Measurements from ENCODE around the gene RARA. TPM values are rescaled to one million over a fixed set of nuclear protein-coding genes. Genes with fewer than 3 reads are reported as not detected.

RARA gene
- polyA plus RNA-seq, 3 donors = 14.9 to 63.9 (median 29.4) TPM

DNA sequence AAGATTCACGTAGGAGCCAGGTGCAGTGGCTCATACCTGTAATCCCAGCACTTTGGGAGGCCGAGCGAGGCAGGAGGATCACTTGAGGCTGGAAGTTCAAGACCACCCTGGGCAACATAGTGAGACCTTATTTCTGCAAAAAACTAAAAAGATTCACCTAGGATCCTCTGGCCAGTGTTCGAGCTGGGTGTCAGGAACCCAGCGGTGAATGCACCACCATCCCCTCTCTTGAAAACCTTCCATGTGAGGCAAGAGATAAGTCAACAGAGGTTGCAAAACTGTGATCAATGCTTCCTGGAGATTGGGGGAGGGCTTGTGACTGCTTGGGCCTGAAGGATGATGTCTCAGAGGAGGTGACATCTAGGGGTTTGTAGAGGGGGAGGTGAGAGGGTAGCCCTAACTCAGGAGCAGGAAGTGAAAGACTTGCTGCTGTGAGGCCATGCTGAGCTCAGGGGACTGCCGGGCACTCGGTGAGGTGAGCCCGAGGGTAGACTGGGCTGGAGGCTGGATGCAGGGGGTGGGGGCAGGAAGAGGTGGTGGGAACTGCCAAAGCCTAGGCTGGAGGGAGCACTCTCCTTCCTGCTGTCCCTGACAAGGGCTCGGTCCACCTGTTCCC is 43.9 kb downstream of the RARA start:
- Mint-ChIP-seq H3K36me3 (peaks cover 75 to 90% of the 10 kb centered on the region in 2 donors), H3K27me3 (ENCODE audit: low read depth in 3 of 3) (peaks cover 0 to 1% (median 0%) of the 10 kb centered on the region in 3 donors), H3K4me3 (no peak overlapping the region), H3K4me1 (peaks cover 48% of the 10 kb centered on the region), H3K27ac (peak overlapping the region in 6 of 7 donors; percentile 51 to 85 (median 71)), H3K9me3 (no peaks in the 10 kb centered on the region)
- Histone ChIP-seq H3K9ac (ENCODE audit: insufficient read depth, low read length, poor library complexity, severe bottlenecking) (no peak overlapping the region), H3K79me2 (ENCODE audit: insufficient read depth, low read length) (peaks cover 36% of the 10 kb centered on the region), H3K36me3 (replicated peaks in 1 of 2; ENCODE audit: control insufficient read depth in 1 of 2, insufficient read depth in 2 of 2, low read length in 2 of 2) (peaks cover 82 to 93% of the 10 kb centered on the region in 2 donors), H3K4me1 (ENCODE audit: control insufficient read depth in 1 of 2, insufficient read depth in 2 of 2, low read length in 2 of 2) (peaks cover 13 to 48% of the 10 kb centered on the region in 2 donors), H3K9me3 (replicated peaks in 1 of 2; ENCODE audit: control insufficient read depth in 1 of 2, insufficient read depth in 1 of 2, low read length in 2 of 2) (no peaks in the 10 kb centered on the region), H4K20me1 (ENCODE audit: insufficient read depth, low read length) (peaks cover 98% of the 10 kb centered on the region), H3K4me3 (replicated peaks in 1 of 3; ENCODE audit: low read depth in 2 of 3, low read length in 3 of 3) (no peak overlapping the region), H3K27me3 (ENCODE audit: control insufficient read depth in 2 of 2, insufficient read depth in 2 of 2, low read length in 2 of 2) (no peaks in the 10 kb centered on the region), H3K27ac (ENCODE audit: low read depth in 1 of 2, low read length in 2 of 2) (peak overlapping the region in 1 of 2 donors; percentile 11), H2AFZ (ENCODE audit: insufficient read depth, low read depth, low read length, poor library complexity, severe bottlenecking) (no peak overlapping the region), H3K4me2 (replicated peaks; ENCODE audit: extremely low read depth, low read length, poor library complexity, severe bottlenecking) (no peak overlapping the region)
- 50% methylated on average over 6 of the region's 9 CpGs for WGBS (ENCODE audit: insufficient coverage)
- DNase-seq = peak; percentile 42 to 76 (median 47)
- TF ChIP-seq, protein P1, sequence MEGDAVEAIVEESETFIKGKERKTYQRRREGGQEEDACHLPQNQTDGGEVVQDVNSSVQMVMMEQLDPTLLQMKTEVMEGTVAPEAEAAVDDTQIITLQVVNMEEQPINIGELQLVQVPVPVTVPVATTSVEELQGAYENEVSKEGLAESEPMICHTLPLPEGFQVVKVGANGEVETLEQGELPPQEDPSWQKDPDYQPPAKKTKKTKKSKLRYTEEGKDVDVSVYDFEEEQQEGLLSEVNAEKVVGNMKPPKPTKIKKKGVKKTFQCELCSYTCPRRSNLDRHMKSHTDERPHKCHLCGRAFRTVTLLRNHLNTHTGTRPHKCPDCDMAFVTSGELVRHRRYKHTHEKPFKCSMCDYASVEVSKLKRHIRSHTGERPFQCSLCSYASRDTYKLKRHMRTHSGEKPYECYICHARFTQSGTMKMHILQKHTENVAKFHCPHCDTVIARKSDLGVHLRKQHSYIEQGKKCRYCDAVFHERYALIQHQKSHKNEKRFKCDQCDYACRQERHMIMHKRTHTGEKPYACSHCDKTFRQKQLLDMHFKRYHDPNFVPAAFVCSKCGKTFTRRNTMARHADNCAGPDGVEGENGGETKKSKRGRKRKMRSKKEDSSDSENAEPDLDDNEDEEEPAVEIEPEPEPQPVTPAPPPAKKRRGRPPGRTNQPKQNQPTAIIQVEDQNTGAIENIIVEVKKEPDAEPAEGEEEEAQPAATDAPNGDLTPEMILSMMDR (IDR thresholded peaks at IDR 0.05) = no peak
- intact Hi-C loops (cut with micrococcal nuclease) = loop anchor here in 1 of 2 donors (2.0 kb wide), 1 partner anchor 40 kb away; no protein-coding TSS in a partner anchor

DNA sequence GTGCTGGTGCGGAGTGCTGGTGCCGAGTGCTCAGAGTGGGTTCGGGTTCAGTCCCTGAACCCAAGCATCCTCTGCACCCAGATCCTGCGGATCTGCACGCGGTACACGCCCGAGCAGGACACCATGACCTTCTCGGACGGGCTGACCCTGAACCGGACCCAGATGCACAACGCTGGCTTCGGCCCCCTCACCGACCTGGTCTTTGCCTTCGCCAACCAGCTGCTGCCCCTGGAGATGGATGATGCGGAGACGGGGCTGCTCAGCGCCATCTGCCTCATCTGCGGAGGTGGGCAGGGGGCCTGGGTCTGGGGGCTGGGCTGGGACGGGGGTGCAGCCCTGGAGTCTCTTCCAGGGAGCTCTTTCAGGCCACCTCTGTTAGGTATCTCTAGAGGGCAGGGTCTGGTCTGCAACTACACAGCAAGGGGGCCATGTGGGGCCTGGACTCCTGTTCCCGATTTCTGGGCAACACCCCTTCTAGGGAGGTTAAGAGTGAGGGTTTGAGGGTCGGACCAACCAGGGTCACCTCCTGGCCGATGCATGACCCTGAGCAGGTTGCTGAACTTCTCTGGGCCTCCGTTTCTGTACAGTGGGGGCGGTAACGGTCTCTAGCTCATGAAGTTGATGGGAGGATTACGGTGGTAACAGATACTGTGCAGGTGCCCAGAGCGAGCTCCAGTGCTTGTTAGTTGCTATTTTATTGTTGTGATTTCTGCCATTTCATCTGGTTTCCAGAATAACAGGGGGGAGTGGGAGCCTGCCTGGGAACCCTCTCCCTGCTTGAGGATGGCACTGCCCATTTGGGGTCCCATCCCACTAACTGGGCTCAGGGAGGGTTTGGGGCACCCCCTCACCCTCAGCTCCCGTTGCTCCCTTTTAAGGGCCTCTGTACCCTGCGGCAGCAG is 45.5 kb downstream of the RARA start:
- H3K4me3 Mint-ChIP-seq = no peak overlapping the region
- intact Hi-C loops (cut with micrococcal nuclease) = loop anchor here (1.0 to 5.0 kb wide), 3 partner anchors 51 to 178 kb away; partner anchors contain the start of gene TOP2A (in 1 of the 2)
- Histone ChIP-seq H3K4me1 (ENCODE audit: control insufficient read depth in 1 of 2, insufficient read depth in 2 of 2, low read length in 2 of 2) (peaks cover 17 to 48% of the 10 kb centered on the region in 2 donors), H3K9ac (ENCODE audit: insufficient read depth, low read length, poor library complexity, severe bottlenecking) (no peak overlapping the region), H3K27ac (ENCODE audit: low read depth in 1 of 2, low read length in 2 of 2) (peak overlapping the region in 1 of 2 donors; percentile 4), H3K9me3 (replicated peaks in 1 of 2; ENCODE audit: control insufficient read depth in 1 of 2, insufficient read depth in 1 of 2, low read length in 2 of 2) (no peaks in the 10 kb centered on the region), H4K20me1 (ENCODE audit: insufficient read depth, low read length) (peaks cover 86% of the 10 kb centered on the region), H3K4me3 (replicated peaks in 1 of 3; ENCODE audit: low read depth in 2 of 3, low read length in 3 of 3) (no peak overlapping the region), H3K27me3 (ENCODE audit: control insufficient read depth in 2 of 2, insufficient read depth in 2 of 2, low read length in 2 of 2) (no peaks in the 10 kb centered on the region), H3K4me2 (replicated peaks; ENCODE audit: extremely low read depth, low read length, poor library complexity, severe bottlenecking) (no peak overlapping the region), H2AFZ (ENCODE audit: insufficient read depth, low read depth, low read length, poor library complexity, severe bottlenecking) (no peak overlapping the region), H3K36me3 (replicated peaks in 1 of 2; ENCODE audit: control insufficient read depth in 1 of 2, insufficient read depth in 2 of 2, low read length in 2 of 2) (peaks cover 66 to 77% of the 10 kb centered on the region in 2 donors), H3K79me2 (ENCODE audit: insufficient read depth, low read length) (peaks cover 20% of the 10 kb centered on the region)
- 88% methylated on average over 25 of the region's 30 CpGs for WGBS (ENCODE audit: insufficient coverage)
- H3K4me1 Mint-ChIP-seq = peaks cover 51% of the 10 kb centered on the region
- no peak for DNase-seq
- peak overlapping the region in 6 of 7 donors; percentile 58 to 84 (median 66) for H3K27ac Mint-ChIP-seq
- H3K9me3 Mint-ChIP-seq = no peaks in the 10 kb centered on the region
- TF ChIP-seq, protein P1 (IDR thresholded peaks at IDR 0.05) = no peak
- peaks cover 60 to 75% of the 10 kb centered on the region in 2 donors for H3K36me3 Mint-ChIP-seq
- H3K27me3 Mint-ChIP-seq (ENCODE audit: low read depth in 3 of 3) = peaks cover 0 to 1% (median 0%) of the 10 kb centered on the region in 3 donors

Data from CD14-positive monocyte (primary cell).